Measurements from ENCODE around the gene C9orf72. TPM values are rescaled to one million over a fixed set of nuclear protein-coding genes. Genes with fewer than 3 reads are reported as not detected.

C9orf72 gene
- total RNA-seq, 1 donor from 2014 or later: 17.1 TPM

- DNase-seq (ENCODE audit: low spot score in 2 of 2): peak; percentile 43 to 82
- Histone ChIP-seq H3K36me3 (no peaks in the 10 kb centered on the region), H3K27me3 (no peaks in the 10 kb centered on the region), H3K27ac (peak overlapping the region; percentile 97 to 100), H3K4me1 (peaks cover 7 to 14% of the 10 kb centered on the region in 2 donors), H3K9me3 (no peaks in the 10 kb centered on the region), H3K4me3 (peak overlapping the region; percentile 84 to 98)
- intact Hi-C loops (cut with DNase I): loop anchor here (2.0 kb wide), 3 partner anchors 32 to 680 kb away; partner anchors contain the start of genes CAAP1 and PLAA
- no peak for TF ChIP-seq CTCF (IDR thresholded peaks at IDR 0.05)
Observed at GRCh38 chr9:27572566-27572917, 739 bp downstream of the C9orf72 start.

- Histone ChIP-seq H3K4me1 (peaks cover 7 to 14% of the 10 kb centered on the region in 2 donors), H3K27ac (peak overlapping the region; percentile 97 to 100), H3K4me3 (peak overlapping the region; percentile 84 to 98), H3K27me3 (no peaks in the 10 kb centered on the region), H3K9me3 (no peaks in the 10 kb centered on the region), H3K36me3 (no peaks in the 10 kb centered on the region)
- no peak for DNase-seq (ENCODE audit: low spot score in 2 of 2)
- intact Hi-C loops (cut with DNase I): loop anchor here (2.0 kb wide), 3 partner anchors 31 to 679 kb away; partner anchors contain the start of genes CAAP1 and PLAA
- TF ChIP-seq CTCF (IDR thresholded peaks at IDR 0.05): no peak
Observed at GRCh38 chr9:27572061-27572460, 1.2 kb downstream of the C9orf72 start.

GRCh38 chr9:27571011-27571410, 2.3 kb downstream of the C9orf72 start:
- Histone ChIP-seq H3K36me3 (no peaks in the 10 kb centered on the region), H3K4me1 (peaks cover 7 to 14% of the 10 kb centered on the region in 2 donors), H3K27ac (no peak overlapping the region), H3K9me3 (no peaks in the 10 kb centered on the region), H3K4me3 (no peak overlapping the region), H3K27me3 (no peaks in the 10 kb centered on the region)
- no peak for TF ChIP-seq CTCF (IDR thresholded peaks at IDR 0.05)
- intact Hi-C loops (cut with DNase I): no loop called here
- DNase-seq (ENCODE audit: low spot score in 2 of 2): no peak

- intact Hi-C loops (cut with DNase I): no loop called here
- DNase-seq (ENCODE audit: low spot score in 2 of 2): no peak
Observed at GRCh38 chr9:27569406-27569805, 3.9 kb downstream of the C9orf72 start.

GRCh38 chr9:27566118-27566517, 7.2 kb downstream of the C9orf72 start:
- DNase-seq (ENCODE audit: low spot score in 2 of 2): no peak
- TF ChIP-seq CTCF (IDR thresholded peaks at IDR 0.05): no peak
- intact Hi-C loops (cut with DNase I): no loop called here
- Histone ChIP-seq H3K4me1 (peaks cover 0 to 3% of the 10 kb centered on the region in 2 donors), H3K9me3 (no peaks in the 10 kb centered on the region), H3K4me3 (no peak overlapping the region), H3K36me3 (peaks cover 4 to 8% of the 10 kb centered on the region in 2 donors), H3K27me3 (no peaks in the 10 kb centered on the region), H3K27ac (no peak overlapping the region)

More at GRCh38 chr9:27569406-27569805, 3.9 kb downstream of the C9orf72 start:
- Histone ChIP-seq H3K27me3 (no peaks in the 10 kb centered on the region), H3K27ac (no peak overlapping the region), H3K9me3 (no peaks in the 10 kb centered on the region), H3K4me3 (no peak overlapping the region), H3K4me1 (peaks cover 7 to 14% of the 10 kb centered on the region in 2 donors), H3K36me3 (peaks cover 0 to 4% of the 10 kb centered on the region in 2 donors)
- TF ChIP-seq CTCF (IDR thresholded peaks at IDR 0.05): no peak

- no peak overlapping the region for H3K27ac ChIP-seq
- TF ChIP-seq CTCF (IDR thresholded peaks at IDR 0.05): no peak
Observed at GRCh38 chr9:27565696-27566095, 7.6 kb downstream of the C9orf72 start.

More at GRCh38 chr9:27565696-27566095, 7.6 kb downstream of the C9orf72 start:
- H3K36me3 ChIP-seq: peaks cover 5 to 13% of the 10 kb centered on the region in 2 donors
- no peaks in the 10 kb centered on the region for H3K4me1 ChIP-seq
- intact Hi-C loops (cut with DNase I): no loop called here
- no peaks in the 10 kb centered on the region for H3K9me3 ChIP-seq
- H3K4me3 ChIP-seq: no peak overlapping the region
- DNase-seq (ENCODE audit: low spot score in 2 of 2): no peak
- H3K27me3 ChIP-seq: no peaks in the 10 kb centered on the region
